Measurements from ENCODE around the gene NBEA.

DNA sequence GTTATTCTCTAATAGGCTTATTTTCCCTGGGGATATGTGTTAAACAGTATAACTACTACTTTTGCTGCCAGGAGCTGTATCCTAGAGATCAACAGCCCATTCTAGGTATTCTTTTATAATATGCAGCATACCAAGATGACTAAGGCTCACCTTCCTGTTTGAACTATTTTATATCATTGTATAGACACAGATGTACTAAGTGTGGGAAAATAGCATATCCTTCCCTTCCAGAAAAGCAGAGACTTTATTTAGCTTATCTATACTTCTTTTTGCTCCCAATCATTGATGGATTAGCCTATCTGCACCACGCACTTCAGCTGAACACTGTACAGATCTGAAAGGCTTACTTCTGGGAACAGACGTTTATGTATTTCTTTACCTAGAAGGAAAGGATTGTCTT lies 451.8 kb downstream of the NBEA start:
- TF ChIP-seq EP300 (IDR thresholded peaks at IDR 0.05) = no peak
- TF ChIP-seq POLR2A (IDR thresholded peaks at IDR 0.05) = no peak

All from stomach (tissue), 4 donors.